ENCODE data around the gene CELF1.

DNA sequence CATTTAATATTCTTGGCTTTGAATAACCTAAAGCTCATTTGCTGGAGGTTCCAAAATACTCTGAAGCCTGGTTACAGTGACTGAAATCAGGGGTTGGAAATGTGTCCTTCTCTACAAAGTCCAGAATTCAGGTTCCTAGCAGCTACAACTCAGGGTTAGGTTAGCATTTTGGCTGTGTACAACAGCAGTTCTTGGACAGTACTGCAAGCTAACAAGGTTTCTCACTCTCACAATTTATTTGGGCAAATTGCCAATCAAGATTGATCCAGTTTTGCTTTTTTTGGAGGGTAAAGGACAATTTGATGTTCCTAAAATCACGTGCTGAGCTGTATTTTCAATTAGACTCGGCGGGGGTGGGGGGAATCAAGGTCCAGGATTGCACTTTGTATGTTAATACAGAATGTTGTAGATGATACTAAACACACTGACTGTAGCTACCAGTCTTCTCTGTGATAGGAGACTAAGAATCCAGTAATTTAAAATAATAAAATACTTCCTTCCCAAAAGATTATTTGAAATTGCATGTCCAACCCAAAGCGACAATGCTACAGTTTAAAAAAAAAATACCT lies 54.3 kb downstream of the CELF1 start:
- TF ChIP-seq, protein P1, sequence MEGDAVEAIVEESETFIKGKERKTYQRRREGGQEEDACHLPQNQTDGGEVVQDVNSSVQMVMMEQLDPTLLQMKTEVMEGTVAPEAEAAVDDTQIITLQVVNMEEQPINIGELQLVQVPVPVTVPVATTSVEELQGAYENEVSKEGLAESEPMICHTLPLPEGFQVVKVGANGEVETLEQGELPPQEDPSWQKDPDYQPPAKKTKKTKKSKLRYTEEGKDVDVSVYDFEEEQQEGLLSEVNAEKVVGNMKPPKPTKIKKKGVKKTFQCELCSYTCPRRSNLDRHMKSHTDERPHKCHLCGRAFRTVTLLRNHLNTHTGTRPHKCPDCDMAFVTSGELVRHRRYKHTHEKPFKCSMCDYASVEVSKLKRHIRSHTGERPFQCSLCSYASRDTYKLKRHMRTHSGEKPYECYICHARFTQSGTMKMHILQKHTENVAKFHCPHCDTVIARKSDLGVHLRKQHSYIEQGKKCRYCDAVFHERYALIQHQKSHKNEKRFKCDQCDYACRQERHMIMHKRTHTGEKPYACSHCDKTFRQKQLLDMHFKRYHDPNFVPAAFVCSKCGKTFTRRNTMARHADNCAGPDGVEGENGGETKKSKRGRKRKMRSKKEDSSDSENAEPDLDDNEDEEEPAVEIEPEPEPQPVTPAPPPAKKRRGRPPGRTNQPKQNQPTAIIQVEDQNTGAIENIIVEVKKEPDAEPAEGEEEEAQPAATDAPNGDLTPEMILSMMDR (IDR thresholded peaks at IDR 0.05; ENCODE audit: poor library complexity, severe bottlenecking): no peak
- TF ChIP-seq, protein P2, sequence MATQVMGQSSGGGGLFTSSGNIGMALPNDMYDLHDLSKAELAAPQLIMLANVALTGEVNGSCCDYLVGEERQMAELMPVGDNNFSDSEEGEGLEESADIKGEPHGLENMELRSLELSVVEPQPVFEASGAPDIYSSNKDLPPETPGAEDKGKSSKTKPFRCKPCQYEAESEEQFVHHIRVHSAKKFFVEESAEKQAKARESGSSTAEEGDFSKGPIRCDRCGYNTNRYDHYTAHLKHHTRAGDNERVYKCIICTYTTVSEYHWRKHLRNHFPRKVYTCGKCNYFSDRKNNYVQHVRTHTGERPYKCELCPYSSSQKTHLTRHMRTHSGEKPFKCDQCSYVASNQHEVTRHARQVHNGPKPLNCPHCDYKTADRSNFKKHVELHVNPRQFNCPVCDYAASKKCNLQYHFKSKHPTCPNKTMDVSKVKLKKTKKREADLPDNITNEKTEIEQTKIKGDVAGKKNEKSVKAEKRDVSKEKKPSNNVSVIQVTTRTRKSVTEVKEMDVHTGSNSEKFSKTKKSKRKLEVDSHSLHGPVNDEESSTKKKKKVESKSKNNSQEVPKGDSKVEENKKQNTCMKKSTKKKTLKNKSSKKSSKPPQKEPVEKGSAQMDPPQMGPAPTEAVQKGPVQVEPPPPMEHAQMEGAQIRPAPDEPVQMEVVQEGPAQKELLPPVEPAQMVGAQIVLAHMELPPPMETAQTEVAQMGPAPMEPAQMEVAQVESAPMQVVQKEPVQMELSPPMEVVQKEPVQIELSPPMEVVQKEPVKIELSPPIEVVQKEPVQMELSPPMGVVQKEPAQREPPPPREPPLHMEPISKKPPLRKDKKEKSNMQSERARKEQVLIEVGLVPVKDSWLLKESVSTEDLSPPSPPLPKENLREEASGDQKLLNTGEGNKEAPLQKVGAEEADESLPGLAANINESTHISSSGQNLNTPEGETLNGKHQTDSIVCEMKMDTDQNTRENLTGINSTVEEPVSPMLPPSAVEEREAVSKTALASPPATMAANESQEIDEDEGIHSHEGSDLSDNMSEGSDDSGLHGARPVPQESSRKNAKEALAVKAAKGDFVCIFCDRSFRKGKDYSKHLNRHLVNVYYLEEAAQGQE (IDR thresholded peaks at IDR 0.05; ENCODE audit: borderline replicate concordance): no peak
- TF ChIP-seq POLR2AphosphoS5 (IDR thresholded peaks at IDR 0.05) (no peak), TAF1 (IDR thresholded peaks at IDR 0.05; ENCODE audit: low read depth) (no peak)

All from neural cell (in vitro differentiated cells).